Psoas muscle (tissue), 8 donors: Measurements from ENCODE around the gene LRRC70. TPM values are rescaled to one million over a fixed set of nuclear protein-coding genes. Genes with fewer than 3 reads are reported as not detected.

Experiments used
- ATAC-seq, 4 donors: fragments of 200-7000 bp; cut with Tn5 transposase; one replicate each; pipeline ENCODE4 v1.9.1; 2020; ENCODE audit warnings: moderate library complexity in 3 of 4, mild to moderate bottlenecking in 2 of 4
- DNase-seq, 2 donors: peaks; one replicate each; pipeline ENCODE4 v3.0.0-alpha.2; 2020
- H3K27ac ChIP-seq: fragments of 200-600 bp; one replicate; pipeline ENCODE4 v1.8.0; 2022
- H3K27me3 ChIP-seq, 3 donors: fragments of 200-600 bp in 1 of 3; one replicate each; pipeline versions ENCODE4 v1.6.1 to v1.8.0; 2013 to 2022; ENCODE audit warnings: low read length in 2 of 3, mild to moderate bottlenecking in 2 of 3, moderate library complexity in 1 of 3; ENCODE audit not compliant: insufficient read depth in 3 of 3
- H3K36me3 ChIP-seq, 2 donors: fragments of 200-600 bp in 1 of 2; one replicate each; pipeline versions ENCODE4 v1.6.1 to v1.8.0; 2013 to 2022; ENCODE audit warnings: low read depth in 1 of 2, mild to moderate bottlenecking in 1 of 2, moderate library complexity in 1 of 2; ENCODE audit not compliant: insufficient read depth in 1 of 2
- H3K4me1 ChIP-seq: fragments of 200-600 bp; one replicate; pipeline ENCODE4 v1.8.0; 2022
- H3K4me3 ChIP-seq: fragments of 200-600 bp; one replicate; pipeline ENCODE4 v1.8.0; 2022; ENCODE audit warnings: mild to moderate bottlenecking
- H3K9me3 ChIP-seq: fragments of 200-600 bp; one replicate; pipeline ENCODE4 v1.8.0; 2022
- WGBS, 3 donors: extraction: QIAGEN DNeasy Blood & Tissue Kit; methylation state at CpG; one replicate each; pipeline versions ENCODE4 v1.1.6 to v1.1.7; 2013; 5-methylcytosine and 5-hydroxymethylcytosine counted together
- intact Hi-C, 2 donors: fragments of 100-400 bp; cut with DNase I; formaldehyde crosslinking; loops; one replicate each; pipeline versions ENCODE4 v1.11.0 to v1.14.2; 2022
- polyA plus RNA-seq, 3 donors: library from polyadenylated mRNA; stranded (reverse); fragments of 200-250 nt; gene quantifications; one replicate each; pipeline ENCODE4 v1.2.3, GENCODE V29; 2013
- total RNA-seq, 4 donors: library from RNA; stranded (reverse); fragmentation: NEBNext Ultra II Directional in 2 of 4; extraction: Animal tissue kit (Norgen Biotek cat#: 25700) in 2 of 4; gene quantifications; one replicate each; pipeline versions ENCODE4 v1.2.1 to v1.2.4, GENCODE V29; 2021 to 2023
- TF ChIP-seq, protein P1 (sequence below): fragments of 200-600 bp; IDR thresholded peaks from one replicate; pipeline ENCODE4 v1.8.0; 2022; ENCODE audit warnings: antibody characterized with exemption
- donor health status: healthy with polysubstance abuse.
- donor health status: DM: no; HTN: no; CAD: no; lungs with moderate emphysema.
- donor health status: Bipolar disorder and iron deficiency.
- donor health status: healthy.
- donor health status: DM: yes; HTN: yes; CAD: no.
- donor health status: DM: no; HTN: no; CAD: no.
- donor health status: DM: no; HTN: no; CAD: no.
- donor health status: DM: yes; HTN: yes; CAD: no.

LRRC70 gene
- total and polyA plus RNA-seq, 7 donors, result 0.17 to 1.6 (median 0.64) TPM

DNA sequence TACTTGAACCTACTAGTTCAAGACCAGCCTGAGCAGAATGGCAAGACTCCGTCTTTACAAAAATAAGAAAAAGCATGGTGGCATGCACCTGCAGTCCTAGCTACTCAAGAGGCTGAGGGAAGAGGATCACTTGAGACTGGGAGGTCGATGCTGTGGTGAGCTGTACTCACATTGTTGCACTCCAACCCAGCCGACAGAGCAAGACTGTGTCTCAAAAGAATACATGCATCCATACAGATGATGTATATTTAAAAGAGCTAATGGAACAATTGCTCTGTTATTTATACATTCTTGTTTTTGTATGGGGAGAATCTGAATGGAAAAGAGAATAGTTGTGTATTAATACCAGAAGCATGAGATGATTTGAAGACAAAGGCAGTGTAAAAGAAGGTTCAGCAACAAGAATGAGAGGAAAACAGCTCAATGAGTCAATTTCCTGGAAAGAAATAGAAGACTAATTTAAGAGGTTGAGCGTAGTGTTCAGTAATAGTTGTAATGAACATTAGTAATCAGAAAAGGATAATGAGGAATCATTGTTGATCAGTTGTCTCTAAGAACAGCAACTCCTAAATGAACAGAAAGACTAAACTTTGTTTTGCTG lies 1.9 kb upstream of the LRRC70 start:
- H3K27ac ChIP-seq, result no peak overlapping the region
- no peak overlapping the region for H3K4me3 ChIP-seq
- no peaks in the 10 kb centered on the region for H3K27me3 ChIP-seq
- H3K36me3 ChIP-seq, result no peaks in the 10 kb centered on the region
- 84 to 88% (median 87%) methylated on average over 4 of the region's 4 CpGs for WGBS, 3 donors
- ATAC-seq (no peak), DNase-seq (no peak)
- H3K4me1 ChIP-seq, result no peaks in the 10 kb centered on the region
- intact Hi-C loops, result no loop called here
- TF ChIP-seq, protein P1, sequence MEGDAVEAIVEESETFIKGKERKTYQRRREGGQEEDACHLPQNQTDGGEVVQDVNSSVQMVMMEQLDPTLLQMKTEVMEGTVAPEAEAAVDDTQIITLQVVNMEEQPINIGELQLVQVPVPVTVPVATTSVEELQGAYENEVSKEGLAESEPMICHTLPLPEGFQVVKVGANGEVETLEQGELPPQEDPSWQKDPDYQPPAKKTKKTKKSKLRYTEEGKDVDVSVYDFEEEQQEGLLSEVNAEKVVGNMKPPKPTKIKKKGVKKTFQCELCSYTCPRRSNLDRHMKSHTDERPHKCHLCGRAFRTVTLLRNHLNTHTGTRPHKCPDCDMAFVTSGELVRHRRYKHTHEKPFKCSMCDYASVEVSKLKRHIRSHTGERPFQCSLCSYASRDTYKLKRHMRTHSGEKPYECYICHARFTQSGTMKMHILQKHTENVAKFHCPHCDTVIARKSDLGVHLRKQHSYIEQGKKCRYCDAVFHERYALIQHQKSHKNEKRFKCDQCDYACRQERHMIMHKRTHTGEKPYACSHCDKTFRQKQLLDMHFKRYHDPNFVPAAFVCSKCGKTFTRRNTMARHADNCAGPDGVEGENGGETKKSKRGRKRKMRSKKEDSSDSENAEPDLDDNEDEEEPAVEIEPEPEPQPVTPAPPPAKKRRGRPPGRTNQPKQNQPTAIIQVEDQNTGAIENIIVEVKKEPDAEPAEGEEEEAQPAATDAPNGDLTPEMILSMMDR, result no peak
- no peaks in the 10 kb centered on the region for H3K9me3 ChIP-seq

DNA sequence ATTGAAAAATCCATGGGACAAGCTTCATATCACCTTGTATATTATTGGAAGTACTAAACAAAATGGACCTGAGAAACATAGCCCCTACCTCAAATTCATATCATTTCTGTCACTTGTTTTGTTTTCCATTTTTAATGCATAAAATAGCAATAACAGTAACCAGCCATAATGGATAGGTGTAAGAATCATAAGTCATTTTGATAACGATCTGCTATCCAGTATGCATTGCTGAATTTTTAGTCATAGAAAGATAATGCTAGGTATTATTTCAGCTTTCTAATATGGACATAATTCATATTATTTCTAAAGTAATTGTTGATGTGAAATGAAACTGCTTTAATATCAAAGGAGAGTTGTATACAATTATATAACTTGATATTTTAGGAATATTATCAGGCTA lies 1.1 kb upstream of the LRRC70 start:
- Histone ChIP-seq H3K36me3 (no peaks in the 10 kb centered on the region), H3K27ac (no peak overlapping the region), H3K27me3 (no peaks in the 10 kb centered on the region), H3K4me1 (no peaks in the 10 kb centered on the region), H3K4me3 (no peak overlapping the region), H3K9me3 (no peaks in the 10 kb centered on the region)
- TF ChIP-seq, protein P1, result no peak
- DNase-seq, result no peak
- intact Hi-C loops, result no loop called here
- WGBS, 3 donors, result 88 to 93% (median 91%) methylated on average over 1 of the region's 1 CpG
- no peak for ATAC-seq

DNA sequence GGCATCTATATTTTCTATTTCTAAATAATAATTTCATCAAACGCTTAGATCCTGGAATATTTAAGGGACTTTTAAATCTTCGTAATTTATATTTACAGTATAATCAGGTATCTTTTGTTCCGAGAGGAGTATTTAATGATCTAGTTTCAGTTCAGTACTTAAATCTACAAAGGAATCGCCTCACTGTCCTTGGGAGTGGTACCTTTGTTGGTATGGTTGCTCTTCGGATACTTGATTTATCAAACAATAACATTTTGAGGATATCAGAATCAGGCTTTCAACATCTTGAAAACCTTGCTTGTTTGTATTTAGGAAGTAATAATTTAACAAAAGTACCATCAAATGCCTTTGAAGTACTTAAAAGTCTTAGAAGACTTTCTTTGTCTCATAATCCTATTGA lies 1.1 kb downstream of the LRRC70 start:
- ATAC-seq (no peak), DNase-seq (no peak)
- Histone ChIP-seq H3K36me3 (no peaks in the 10 kb centered on the region), H3K4me3 (peak overlapping the region; percentile 24), H3K27me3 (no peaks in the 10 kb centered on the region), H3K27ac (no peak overlapping the region), H3K4me1 (no peaks in the 10 kb centered on the region), H3K9me3 (no peaks in the 10 kb centered on the region)
- 74 to 86% (median 82%) methylated on average over 5 of the region's 5 CpGs for WGBS, 3 donors
- intact Hi-C loops, result no loop called here
- TF ChIP-seq, protein P1, result no peak

DNA sequence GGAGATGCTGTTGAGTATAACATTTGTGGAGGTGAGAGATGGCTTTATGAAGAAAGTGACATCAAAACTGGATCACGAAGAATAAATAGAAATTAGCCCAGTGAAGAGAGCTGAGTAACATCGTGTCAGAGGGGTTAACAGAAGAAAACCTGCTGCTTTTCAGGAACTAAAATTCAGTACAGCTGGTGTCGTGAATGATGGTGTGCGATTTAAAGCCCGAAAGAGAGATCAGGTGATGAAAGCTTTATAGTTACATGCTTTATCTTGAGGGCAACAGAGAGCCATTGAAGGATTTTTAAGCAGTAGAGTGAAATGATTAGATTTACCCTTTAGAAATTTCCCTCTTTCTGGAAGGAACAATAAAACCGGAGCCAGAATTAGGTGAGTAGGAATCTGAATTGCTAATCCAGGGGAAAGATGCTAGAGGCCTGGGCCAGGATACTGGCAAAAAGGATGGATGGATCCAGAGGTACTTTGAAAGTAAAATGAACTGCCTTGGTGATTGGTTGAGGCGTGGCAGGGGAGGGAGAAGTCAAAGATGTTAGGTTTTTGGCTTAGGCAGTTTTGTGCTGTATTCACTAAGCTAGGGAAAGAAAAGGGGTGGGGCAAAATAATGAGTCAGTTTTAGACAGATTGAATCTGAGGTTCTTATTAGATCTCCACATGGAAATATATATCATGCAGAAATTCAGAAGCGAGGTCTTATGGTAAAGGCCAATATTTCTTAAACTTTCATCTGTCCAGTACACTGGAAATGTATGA lies 3.4 kb downstream of the LRRC70 start:
- Histone ChIP-seq H3K27me3 (no peaks in the 10 kb centered on the region), H3K27ac (no peak overlapping the region), H3K4me1 (no peaks in the 10 kb centered on the region), H3K9me3 (no peaks in the 10 kb centered on the region), H3K36me3 (no peaks in the 10 kb centered on the region), H3K4me3 (no peak overlapping the region)
- TF ChIP-seq, protein P1, result no peak
- ATAC-seq (no peak), DNase-seq (no peak)
- 67 to 71% (median 71%) methylated on average over 8 of the region's 8 CpGs for WGBS, 3 donors
- intact Hi-C loops, result no loop called here
